A673 (cell line): Measurements from ENCODE around the gene HPCAL1. TPM values are rescaled to one million over a fixed set of nuclear protein-coding genes. Genes with fewer than 3 reads are reported as not detected.

Source experiments
- BruUV-seq: library from RNA; stranded (reverse); fragments of 400-500 nt; replicated peaks from 2 replicates; lab custom pipeline; 2021; lab: Mats Ljungman, UMichigan
- CTCF ChIA-PET: fragments of 300-600 bp; sonication (Branson Sonifier 250); formaldehyde crosslinking; loops from one replicate; lab custom pipeline; 2022; ENCODE audit warnings: antibody characterized with exemption; lab: Charles Lee
- POLR2A ChIA-PET: fragments of 300-600 bp; sonication (Branson Sonifier 250); formaldehyde crosslinking; loops from one replicate; lab custom pipeline; 2022; ENCODE audit warnings: antibody characterized with exemption; ENCODE audit not compliant: low non-redundant PET; lab: Charles Lee
- DNase-seq: peaks from one replicate; pipeline ENCODE4 v3.0.0-alpha.2; 2015; ENCODE audit warnings: low spot score
- H3K27ac ChIP-seq: fragments of 200-600 bp; sonication (generic); 2 replicates; pipeline ENCODE4 v1.5.1; 2016; ENCODE audit warnings: mixed run types, low read depth, mild to moderate bottlenecking, mixed read lengths, antibody characterized with exemption, low read length; ENCODE audit not compliant: poor library complexity, severe bottlenecking
- H3K27me3 ChIP-seq: fragments of 200-600 bp; sonication (generic); replicated peaks from 2 replicates; pipeline ENCODE4 v1.6.1; 2017; ENCODE audit warnings: mixed run types, low read depth, mild to moderate bottlenecking, mixed read lengths, antibody characterized with exemption, low read length; ENCODE audit not compliant: insufficient read depth, poor library complexity
- H3K36me3 ChIP-seq: fragments of 200-600 bp; sonication (generic); 2 replicates; pipeline ENCODE4 v1.6.1; 2016; ENCODE audit warnings: mixed run types, mild to moderate bottlenecking, mixed read lengths, antibody characterized with exemption, low read length; ENCODE audit not compliant: insufficient read depth, poor library complexity, severe bottlenecking
- H3K4me1 ChIP-seq: fragments of 200-600 bp; sonication (generic); 2 replicates; pipeline ENCODE4 v1.6.1; 2017; ENCODE audit warnings: mixed run types, mild to moderate bottlenecking, mixed read lengths, antibody characterized with exemption, low read length; ENCODE audit not compliant: insufficient read depth, poor library complexity, severe bottlenecking
- H3K4me3 ChIP-seq: fragments of 200-600 bp; sonication (generic); 2 replicates; pipeline ENCODE4 v1.5.1; 2016; ENCODE audit warnings: low read depth, mixed run types, mild to moderate bottlenecking, mixed read lengths, low read length; ENCODE audit not compliant: poor library complexity, severe bottlenecking
- H3K9me3 ChIP-seq: fragments of 200-600 bp; sonication (generic); 2 replicates; pipeline ENCODE4 v1.6.1; 2016; ENCODE audit warnings: mixed run types, low read depth, mild to moderate bottlenecking, mixed read lengths, antibody characterized with exemption, low read length; ENCODE audit not compliant: poor library complexity, severe bottlenecking
- CTCF ChIP-seq: fragments of 300-800, 200-600 bp; sonication (generic); conservative IDR thresholded peaks from 2 replicates; pipeline ENCODE4 v1.5.1; 2017; ENCODE audit warnings: low read depth, mild to moderate bottlenecking, antibody characterized with exemption, low read length, moderate library complexity, mixed read lengths
- EZH2 ChIP-seq: fragments of 200-600 bp; sonication (generic); IDR thresholded peaks from 2 replicates; pipeline ENCODE4 v1.6.1; 2017; ENCODE audit warnings: borderline replicate concordance, low read depth, mild to moderate bottlenecking, mixed read lengths, antibody characterized with exemption, low read length; ENCODE audit not compliant: poor library complexity, severe bottlenecking
- intact Hi-C: fragments of 100-400 bp; cut with micrococcal nuclease; formaldehyde crosslinking; loops from one replicate; pipeline ENCODE4 v1.10.0; 2022; ENCODE audit not compliant: unreplicated experiment
- total RNA-seq: library from RNA; stranded (reverse); gene quantifications from 2 replicates; pipeline ENCODE4 v1.2.3, GENCODE V29; 2021

Gene HPCAL1
- total RNA-seq, 1 experiment from 2014 or later, result 9.7 TPM

- Histone ChIP-seq H3K27me3 (no peaks in the 10 kb centered on the region), H3K36me3 (no peaks in the 10 kb centered on the region), H3K4me3 (no peak overlapping the region), H3K27ac (no peak overlapping the region), H3K9me3 (no peaks in the 10 kb centered on the region), H3K4me1 (peaks cover 18% of the 10 kb centered on the region)
- ChIA-PET POLR2A (no interaction called here), CTCF (no interaction called here)
- intact Hi-C loops, result no loop called here
- TF ChIP-seq EZH2 (no peak), CTCF (no peak)
- BruUV-seq, result no TSS peak
- no peak for DNase-seq
Measured at GRCh38 chr2:10390369-10390801, 87.7 kb downstream of the HPCAL1 start.

GRCh38 chr2:10392100-10392499, 89.4 kb downstream of the HPCAL1 start:
- TF ChIP-seq CTCF, result no peak
- TF ChIP-seq EZH2, result no peak
- Histone ChIP-seq H3K4me1 (peaks cover 8% of the 10 kb centered on the region), H3K36me3 (no peaks in the 10 kb centered on the region), H3K27me3 (no peaks in the 10 kb centered on the region), H3K4me3 (no peak overlapping the region), H3K27ac (no peak overlapping the region), H3K9me3 (no peaks in the 10 kb centered on the region)
- intact Hi-C loops, result no loop called here
- BruUV-seq, result no TSS peak
- ChIA-PET POLR2A (no interaction called here), CTCF (no interaction called here)
- no peak for DNase-seq

- no peak for DNase-seq
- no TSS peak for BruUV-seq
- H3K27me3 ChIP-seq, result no peaks in the 10 kb centered on the region
- intact Hi-C loops, result no loop called here
- no peak overlapping the region for H3K27ac ChIP-seq
- ChIA-PET CTCF (no interaction called here), POLR2A (no interaction called here)
- no peak overlapping the region for H3K4me3 ChIP-seq
- peaks cover 8% of the 10 kb centered on the region for H3K4me1 ChIP-seq
- no peaks in the 10 kb centered on the region for H3K9me3 ChIP-seq
- no peak for TF ChIP-seq CTCF
- TF ChIP-seq EZH2, result no peak
- H3K36me3 ChIP-seq, result no peaks in the 10 kb centered on the region
Measured at GRCh38 chr2:10392548-10392947, 89.8 kb downstream of the HPCAL1 start.
